HepG2 (cell line): Measurements from ENCODE around the gene DAB1. TPM values are rescaled to one million over a fixed set of nuclear protein-coding genes. Genes with fewer than 3 reads are reported as not detected.

ENCODE experiments used
- ESRRA ChIP-seq: sonication (generic); formaldehyde crosslinking; IDR thresholded peaks from 2 replicates; pipeline ENCODE4 v1.5.1; 2020; ENCODE audit warnings: mild to moderate bottlenecking, low read depth, missing genetic modification reagents
- GABPB1 ChIP-seq: IDR thresholded peaks from 2 replicates; pipeline ENCODE4 v1.6.1; 2016; ENCODE audit warnings: mild to moderate bottlenecking, missing genetic modification reagents, moderate library complexity, missing compliant biosample characterization
- HNRNPL ChIP-seq: fragments of 200-400 bp; formaldehyde crosslinking; IDR thresholded peaks from 2 replicates; pipeline ENCODE4 v1.6.1; 2017; ENCODE audit warnings: mild to moderate bottlenecking, low read depth, low read length
- HOXA9 ChIP-seq: sonication (generic); formaldehyde crosslinking; IDR thresholded peaks from 2 replicates; pipeline ENCODE4 v1.8.1; 2022; ENCODE audit warnings: missing genetic modification reagents, mild to moderate bottlenecking, moderate library complexity, borderline replicate concordance
- MLXIP ChIP-seq: sonication (generic); formaldehyde crosslinking; IDR thresholded peaks from 2 replicates; pipeline ENCODE4 v1.9.0; 2021; ENCODE audit warnings: missing genetic modification reagents, borderline replicate concordance
- NCOR1 ChIP-seq: fragments of 200-600 bp; sonication (generic); IDR thresholded peaks from 2 replicates; pipeline ENCODE4 v1.7.0; 2017; ENCODE audit warnings: antibody characterized with exemption, low read length, borderline replicate concordance
- POLR2A ChIP-seq, 2 experiments: IDR thresholded peaks; 2 replicates each; pipeline ENCODE4 v1.6.1; 2011; ENCODE audit warnings: low read depth in 2 of 2, low read length in 2 of 2, mild to moderate bottlenecking in 1 of 2, moderate library complexity in 1 of 2; ENCODE audit not compliant: insufficient read depth in 1 of 2
- SOX5 ChIP-seq: IDR thresholded peaks from 2 replicates; pipeline ENCODE4 v1.6.1; 2016; ENCODE audit warnings: borderline replicate concordance
- WIZ ChIP-seq: sonication (generic); formaldehyde crosslinking; IDR thresholded peaks from 2 replicates; pipeline ENCODE4 v1.5.1; 2020; ENCODE audit warnings: mild to moderate bottlenecking, missing genetic modification reagents
- ZBTB40 ChIP-seq, 2 experiments: fragments of 450-650 bp in 1 of 2; sonication (generic) in 1 of 2; formaldehyde crosslinking in 1 of 2; IDR thresholded peaks; 2 replicates each; pipeline versions ENCODE4 v1.6.1 to v1.8.0; 2016 to 2022; ENCODE audit warnings: antibody characterized with exemption in 1 of 2, mild to moderate bottlenecking in 1 of 2, missing genetic modification reagents in 1 of 2
- ZBTB7A ChIP-seq: sonication (generic); formaldehyde crosslinking; IDR thresholded peaks from 2 replicates; pipeline ENCODE4 v1.8.0; 2022; ENCODE audit warnings: mild to moderate bottlenecking, missing genetic modification reagents
- ZNF530 ChIP-seq: sonication (generic); formaldehyde crosslinking; IDR thresholded peaks from 2 replicates; pipeline ENCODE4 v1.5.0; 2020; ENCODE audit warnings: low read depth, mild to moderate bottlenecking, missing genetic modification reagents
- ZNF572 ChIP-seq: sonication (generic); formaldehyde crosslinking; IDR thresholded peaks from 2 replicates; pipeline ENCODE4 v1.5.1; 2020; ENCODE audit warnings: mild to moderate bottlenecking, missing genetic modification reagents
- ZNF670 ChIP-seq: sonication (generic); formaldehyde crosslinking; IDR thresholded peaks from 2 replicates; pipeline ENCODE4 v1.8.0; 2022; ENCODE audit warnings: mild to moderate bottlenecking, missing genetic modification reagents, borderline replicate concordance
- polyA plus RNA-seq, 8 experiments: library from polyadenylated mRNA; depleted of rRNA in 3 of 8; stranded (reverse) in 7 of 8; unstranded in 1 of 8; fragments of >200 nt; fragmentation: Illumina TruSeq in 4 of 8; extraction: Trizol in 4 of 8; gene quantifications; 2 replicates each; pipeline versions ENCODE4 v1.2.1 to v1.2.3, GENCODE V29; 2011 to 2016; ENCODE audit warnings: low read depth in 4 of 8, missing spikeins in 1 of 8, mixed read lengths in 1 of 8; ENCODE audit not compliant: insufficient read depth in 1 of 8
- total RNA-seq, 5 experiments: library from RNA; depleted of rRNA; stranded (reverse); fragments of >200 nt; fragmentation: Illumina TruSeq; extraction: Trizol; gene quantifications; 2 replicates each; pipeline ENCODE4 v1.2.3, GENCODE V29; 2016; ENCODE audit warnings: low read depth in 1 of 5
- TF ChIP-seq, protein P1 (sequence below): sonication (generic); formaldehyde crosslinking; conservative IDR thresholded peaks from 2 replicates; pipeline ENCODE4 v1.8.0; 2022; ENCODE audit warnings: mild to moderate bottlenecking, moderate library complexity, missing genetic modification reagents

The DAB1 gene
- total and polyA plus RNA-seq, 2 of the 13 experiments (the other 11 are each of a cell fraction or from before 2014, with no cell fraction given) = 0.04 to 0.13 TPM

DNA sequence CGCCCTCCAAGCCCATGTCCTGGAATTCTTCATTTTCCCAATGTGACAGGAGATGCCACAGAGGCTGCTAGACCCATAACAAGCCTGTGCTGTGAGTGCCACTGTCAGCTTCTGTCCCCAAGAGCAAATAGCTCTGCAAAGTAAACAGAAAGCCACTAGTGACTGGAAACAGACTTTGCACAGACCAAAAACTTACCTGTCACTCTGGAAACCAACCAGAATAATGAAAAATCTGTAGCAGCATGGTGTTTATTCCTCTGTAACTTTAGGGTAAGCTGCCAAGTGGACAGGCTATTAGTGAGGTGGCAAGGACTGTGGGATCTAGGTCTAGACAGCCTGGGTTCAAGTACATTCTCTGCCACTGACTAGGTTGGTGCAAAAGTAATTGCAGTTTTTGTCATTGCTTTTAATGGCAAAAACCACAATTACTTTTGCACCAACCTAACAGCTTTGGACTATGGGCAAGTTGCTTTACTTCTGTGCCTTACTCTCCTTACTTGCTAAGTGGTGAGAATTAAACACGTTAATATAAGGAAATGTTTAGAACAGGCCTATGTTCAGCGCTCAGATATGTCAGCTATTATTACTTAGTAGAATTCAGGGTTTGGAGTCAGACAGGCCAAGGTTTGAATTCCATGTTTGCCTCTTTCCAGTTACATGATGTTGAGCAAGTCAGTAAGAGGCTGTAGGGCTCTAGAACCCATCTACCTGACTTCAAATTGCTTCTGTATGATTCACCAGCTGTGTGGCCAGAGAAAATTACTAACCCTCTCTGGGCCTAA lies 457.8 kb downstream of the DAB1 start, which contains the start of gene C8B (continued):
- TF ChIP-seq HOXA9 (CRISPR knock-in tag) (no peak), HNRNPL (0 out of 2 replicates have a peak, but pooled peaks have one; percentile 27), GABPB1 (CRISPR knock-in tag) (no peak), NCOR1 (peak; percentile 68; the same call in 1 of the 2 replicates), SOX5 (CRISPR knock-in tag) (peak; percentile 78), ZNF670 (CRISPR knock-in tag) (no peak), WIZ (CRISPR knock-in tag) (no peak), ZBTB40 (IDR thresholded peaks at IDR 0.05) (peak; percentile 68), ZBTB40 (CRISPR knock-in tag; IDR thresholded peaks at IDR 0.05) (no peak), MLXIP (CRISPR knock-in tag) (no peak), POLR2A (IDR thresholded peaks at IDR 0.05; ENCODE audit: insufficient read depth in 1 of 2, low read depth in 2 of 2, low read length in 2 of 2) (no peak), ZNF530 (CRISPR knock-in tag) (no peak), ZNF572 (CRISPR knock-in tag) (no peak), ESRRA (CRISPR knock-in tag) (no peak), ZBTB7A (CRISPR knock-in tag) (no peak)
- TF ChIP-seq, protein P1, sequence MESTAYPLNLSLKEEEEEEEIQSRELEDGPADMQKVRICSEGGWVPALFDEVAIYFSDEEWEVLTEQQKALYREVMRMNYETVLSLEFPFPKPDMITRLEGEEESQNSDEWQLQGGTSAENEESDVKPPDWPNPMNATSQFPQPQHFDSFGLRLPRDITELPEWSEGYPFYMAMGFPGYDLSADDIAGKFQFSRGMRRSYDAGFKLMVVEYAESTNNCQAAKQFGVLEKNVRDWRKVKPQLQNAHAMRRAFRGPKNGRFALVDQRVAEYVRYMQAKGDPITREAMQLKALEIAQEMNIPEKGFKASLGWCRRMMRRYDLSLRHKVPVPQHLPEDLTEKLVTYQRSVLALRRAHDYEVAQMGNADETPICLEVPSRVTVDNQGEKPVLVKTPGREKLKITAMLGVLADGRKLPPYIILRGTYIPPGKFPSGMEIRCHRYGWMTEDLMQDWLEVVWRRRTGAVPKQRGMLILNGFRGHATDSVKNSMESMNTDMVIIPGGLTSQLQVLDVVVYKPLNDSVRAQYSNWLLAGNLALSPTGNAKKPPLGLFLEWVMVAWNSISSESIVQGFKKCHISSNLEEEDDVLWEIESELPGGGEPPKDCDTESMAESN = no peak
